Measurements from ENCODE around the gene ITPKB. TPM values are rescaled to one million over a fixed set of nuclear protein-coding genes. Genes with fewer than 3 reads are reported as not detected.
A peak's percentile ranks its signal among the peaks of the same experiment; 100 is the strongest.

Gene ITPKB
- total RNA-seq, 2 experiments from 2014 or later, result 47.0 to 47.4 TPM

GRCh38 chr1:226662642-226663326 is 76.3 kb downstream of the ITPKB start:
- ATAC-seq, result peak; percentile 87
- POLR2A ChIA-PET, result interaction anchor here (1.4 to 3.6 kb wide), 4 partner anchors 9 to 74 kb away, joined by 4 to 17 read pairs (median 7); no protein-coding TSS in a partner anchor
- peak; percentile 89 for DNase-seq
- CTCF ChIA-PET, result interaction anchor here (0.9 to 3.0 kb wide), 13 partner anchors 10 to 143 kb away, joined by 3 to 19 read pairs (median 5); no protein-coding TSS in a partner anchor
- peak overlapping the region; percentile 54 for H3K4me3 Mint-ChIP-seq
- H3K36me3 Mint-ChIP-seq (ENCODE audit: low read depth), result peaks cover 34% of the 10 kb centered on the region
- no peaks in the 10 kb centered on the region for H3K9me3 Mint-ChIP-seq (ENCODE audit: insufficient read depth)
- H3K27me3 Mint-ChIP-seq (ENCODE audit: low read depth), result no peaks in the 10 kb centered on the region
- H3K4me1 Mint-ChIP-seq (ENCODE audit: low read depth), result peaks cover 89% of the 10 kb centered on the region
- H3K27ac Mint-ChIP-seq, result peak overlapping the region; percentile 92

- CTCF ChIA-PET, result interaction anchor here (0.9 to 3.0 kb wide), 15 partner anchors 9 to 143 kb away, joined by 3 to 19 read pairs (median 5); no protein-coding TSS in a partner anchor
- Mint-ChIP-seq H3K9me3 (ENCODE audit: insufficient read depth) (no peaks in the 10 kb centered on the region), H3K36me3 (ENCODE audit: low read depth) (peaks cover 36% of the 10 kb centered on the region), H3K4me1 (ENCODE audit: low read depth) (peaks cover 81% of the 10 kb centered on the region), H3K27ac (peak overlapping the region; percentile 92), H3K4me3 (no peak overlapping the region), H3K27me3 (ENCODE audit: low read depth) (no peaks in the 10 kb centered on the region)
- ATAC-seq (no peak), DNase-seq (no peak)
- POLR2A ChIA-PET, result interaction anchor here (1.4 to 3.6 kb wide), 4 partner anchors 8 to 75 kb away, joined by 4 to 17 read pairs (median 7); no protein-coding TSS in a partner anchor
These were observed 77.1 kb downstream of the ITPKB start for GRCh38 chr1:226661965-226662364.

- CTCF ChIA-PET, result interaction anchor here (0.9 to 2.5 kb wide), 11 partner anchors 10 to 69 kb away, joined by 3 to 13 read pairs (median 4); no protein-coding TSS in a partner anchor
- POLR2A ChIA-PET, result interaction anchor here (0.6 to 3.6 kb wide), 3 partner anchors 13 to 125 kb away, joined by 3 to 17 read pairs (median 3); no protein-coding TSS in a partner anchor
- no peak for DNase-seq
- peaks cover 74% of the 10 kb centered on the region for H3K4me1 Mint-ChIP-seq (ENCODE audit: low read depth)
- no peak for ATAC-seq
- peak overlapping the region; percentile 93 for H3K27ac Mint-ChIP-seq
- no peak overlapping the region for H3K4me3 Mint-ChIP-seq
- no peaks in the 10 kb centered on the region for H3K27me3 Mint-ChIP-seq (ENCODE audit: low read depth)
- peaks cover 37% of the 10 kb centered on the region for H3K36me3 Mint-ChIP-seq (ENCODE audit: low read depth)
- H3K9me3 Mint-ChIP-seq (ENCODE audit: insufficient read depth), result no peaks in the 10 kb centered on the region
These were observed 77.8 kb downstream of the ITPKB start for GRCh38 chr1:226661271-226661670.

GRCh38 chr1:226660410-226661182 is 78.5 kb downstream of the ITPKB start:
- ChIA-PET POLR2A (interaction anchor here (0.6 to 1.3 kb wide), 2 partner anchors 17 to 126 kb away, joined by 3 read pairs; no protein-coding TSS in a partner anchor), CTCF (interaction anchor here (0.9 to 2.5 kb wide), 11 partner anchors 10 to 70 kb away, joined by 3 to 13 read pairs (median 4); no protein-coding TSS in a partner anchor)
- Mint-ChIP-seq H3K9me3 (ENCODE audit: insufficient read depth) (no peaks in the 10 kb centered on the region), H3K4me1 (ENCODE audit: low read depth) (peaks cover 67% of the 10 kb centered on the region), H3K4me3 (peak overlapping the region; percentile 23), H3K36me3 (ENCODE audit: low read depth) (peaks cover 37% of the 10 kb centered on the region), H3K27me3 (ENCODE audit: low read depth) (no peaks in the 10 kb centered on the region), H3K27ac (peak overlapping the region; percentile 93)
- ATAC-seq, result peak; percentile 13
- peak; percentile 39 for DNase-seq

GRCh38 chr1:226659641-226660040 is 79.4 kb downstream of the ITPKB start:
- Mint-ChIP-seq H3K36me3 (ENCODE audit: low read depth) (peaks cover 33% of the 10 kb centered on the region), H3K4me1 (ENCODE audit: low read depth) (peaks cover 57% of the 10 kb centered on the region), H3K9me3 (ENCODE audit: insufficient read depth) (no peaks in the 10 kb centered on the region), H3K27me3 (ENCODE audit: low read depth) (no peaks in the 10 kb centered on the region), H3K27ac (peak overlapping the region; percentile 93), H3K4me3 (no peak overlapping the region)
- ChIA-PET POLR2A (interaction anchor here (0.9 to 1.1 kb wide), 2 partner anchors 23 to 659 kb away, joined by 3 read pairs; no protein-coding TSS in a partner anchor), CTCF (interaction anchor here (0.9 to 1.1 kb wide), 3 partner anchors 9 to 33 kb away, joined by 3 read pairs; no protein-coding TSS in a partner anchor)
- no peak for ATAC-seq
- no peak for DNase-seq

- Mint-ChIP-seq H3K36me3 (ENCODE audit: low read depth) (peaks cover 28% of the 10 kb centered on the region), H3K4me1 (ENCODE audit: low read depth) (peaks cover 52% of the 10 kb centered on the region), H3K4me3 (no peak overlapping the region), H3K27ac (peak overlapping the region; percentile 93), H3K9me3 (ENCODE audit: insufficient read depth) (no peaks in the 10 kb centered on the region), H3K27me3 (ENCODE audit: low read depth) (no peaks in the 10 kb centered on the region)
- ChIA-PET POLR2A (interaction anchor here (0.7 to 1.1 kb wide), 3 partner anchors 15 to 659 kb away, joined by 3 read pairs; no protein-coding TSS in a partner anchor), CTCF (interaction anchor here (0.9 to 1.2 kb wide), 4 partner anchors 9 to 33 kb away, joined by 3 to 5 read pairs (median 3); no protein-coding TSS in a partner anchor)
- no peak for DNase-seq
- ATAC-seq, result no peak
These were observed 79.9 kb downstream of the ITPKB start for GRCh38 chr1:226659136-226659535.

GRCh38 chr1:226658546-226659125 is 80.4 kb downstream of the ITPKB start:
- H3K36me3 Mint-ChIP-seq (ENCODE audit: low read depth), result peaks cover 28% of the 10 kb centered on the region
- no peaks in the 10 kb centered on the region for H3K27me3 Mint-ChIP-seq (ENCODE audit: low read depth)
- no peaks in the 10 kb centered on the region for H3K9me3 Mint-ChIP-seq (ENCODE audit: insufficient read depth)
- DNase-seq (no peak), ATAC-seq (no peak)
- no peak overlapping the region for H3K27ac Mint-ChIP-seq
- POLR2A ChIA-PET, result interaction anchor here (0.7 to 0.9 kb wide), 2 partner anchors 16 to 22 kb away, joined by 3 read pairs; no protein-coding TSS in a partner anchor
- CTCF ChIA-PET, result interaction anchor here (1.2 kb wide), 1 partner anchor 14 kb away, joined by 5 read pairs; no protein-coding TSS in a partner anchor
- H3K4me3 Mint-ChIP-seq, result no peak overlapping the region
- H3K4me1 Mint-ChIP-seq (ENCODE audit: low read depth), result peaks cover 47% of the 10 kb centered on the region

GRCh38 chr1:226657895-226658545 is 81.1 kb downstream of the ITPKB start:
- POLR2A ChIA-PET, result interaction anchor here (0.6 kb wide), 1 partner anchor 8 kb away, joined by 3 read pairs; no protein-coding TSS in a partner anchor
- no peak for DNase-seq
- no peaks in the 10 kb centered on the region for H3K9me3 Mint-ChIP-seq (ENCODE audit: insufficient read depth)
- no peak for ATAC-seq
- CTCF ChIA-PET, result interaction anchor here (1.2 to 5.9 kb wide), 2 partner anchors 14 to 30 kb away, joined by 5 to 38 read pairs; no protein-coding TSS in a partner anchor
- peaks cover 28% of the 10 kb centered on the region for H3K36me3 Mint-ChIP-seq (ENCODE audit: low read depth)
- no peaks in the 10 kb centered on the region for H3K27me3 Mint-ChIP-seq (ENCODE audit: low read depth)
- peaks cover 41% of the 10 kb centered on the region for H3K4me1 Mint-ChIP-seq (ENCODE audit: low read depth)
- H3K27ac Mint-ChIP-seq, result peak overlapping the region; percentile 34
- no peak overlapping the region for H3K4me3 Mint-ChIP-seq

GRCh38 chr1:226656601-226657277 is 82.3 kb downstream of the ITPKB start:
- ChIA-PET CTCF (interaction anchor here (1.2 to 5.9 kb wide), 3 partner anchors 11 to 256 kb away, joined by 3 to 38 read pairs (median 4); no protein-coding TSS in a partner anchor), POLR2A (interaction anchor here (5.2 kb wide), 1 partner anchor 20 kb away, joined by 40 read pairs; no protein-coding TSS in a partner anchor)
- peak overlapping the region; percentile 97 for H3K27ac Mint-ChIP-seq
- H3K36me3 Mint-ChIP-seq (ENCODE audit: low read depth), result peaks cover 26% of the 10 kb centered on the region
- H3K4me3 Mint-ChIP-seq, result no peak overlapping the region
- ATAC-seq (no peak), DNase-seq (no peak)
- no peaks in the 10 kb centered on the region for H3K9me3 Mint-ChIP-seq (ENCODE audit: insufficient read depth)
- H3K27me3 Mint-ChIP-seq (ENCODE audit: low read depth), result no peaks in the 10 kb centered on the region
- H3K4me1 Mint-ChIP-seq (ENCODE audit: low read depth), result peaks cover 28% of the 10 kb centered on the region

- Mint-ChIP-seq H3K27me3 (ENCODE audit: low read depth) (no peaks in the 10 kb centered on the region), H3K4me1 (ENCODE audit: low read depth) (peaks cover 23% of the 10 kb centered on the region), H3K27ac (peak overlapping the region; percentile 97), H3K9me3 (ENCODE audit: insufficient read depth) (no peaks in the 10 kb centered on the region), H3K4me3 (no peak overlapping the region), H3K36me3 (ENCODE audit: low read depth) (peaks cover 21% of the 10 kb centered on the region)
- ChIA-PET CTCF (interaction anchor here (1.2 to 5.9 kb wide), 5 partner anchors 12 to 256 kb away, joined by 3 to 38 read pairs (median 4); no protein-coding TSS in a partner anchor), POLR2A (interaction anchor here (5.2 kb wide), 1 partner anchor 21 kb away, joined by 40 read pairs; no protein-coding TSS in a partner anchor)
- no peak for DNase-seq
- no peak for ATAC-seq
These were observed 82.9 kb downstream of the ITPKB start for GRCh38 chr1:226656201-226656600.
